Prostate gland (tissue), 2 donors: ENCODE results near the gene SMG1. TPM values are rescaled to one million over a fixed set of nuclear protein-coding genes. Genes with fewer than 3 reads are reported as not detected.
"Not testable (repeated sequence)": the region's sequence is repeated elsewhere in the genome, so short reads cannot be mapped to it uniquely, and the experiment has no call there.

Source experiments
- DNase-seq: peaks from one replicate; pipeline ENCODE4 v3.0.0-alpha.2; 2019; ENCODE audit warnings: low spot score
- H3K27ac ChIP-seq, 2 donors: fragments of 200-600 bp; sonication (generic); 2 replicates each; pipeline ENCODE4 v1.5.1; 2017 to 2019
- H3K27me3 ChIP-seq: fragments of 200-600 bp; sonication (generic); replicated peaks from 2 replicates; pipeline ENCODE4 v1.5.1; 2019; ENCODE audit not compliant: insufficient read depth
- H3K36me3 ChIP-seq, 2 donors: fragments of 200-600 bp; sonication (generic); 1 replicate in 1 of 2; 2 replicates in 1 of 2; pipeline versions ENCODE4 v1.5.1 to v1.8.1; 2017 to 2019
- H3K4me1 ChIP-seq: fragments of 200-600 bp; sonication (generic); replicated peaks from 2 replicates; pipeline ENCODE4 v1.5.1; 2019
- H3K4me3 ChIP-seq, 2 donors: fragments of 200-600 bp; sonication (generic); 2 replicates each; pipeline ENCODE4 v1.5.1; 2017 to 2019
- H3K9me3 ChIP-seq: fragments of 200-600 bp; sonication (generic); 2 replicates; pipeline ENCODE4 v1.5.1; 2017
- CTCF ChIP-seq, 4 experiments: fragments of 200-600 bp in 2 of 4; fragments of 450-650 bp in 2 of 4; sonication (generic) in 2 of 4; IDR thresholded peaks; 1 replicate in 3 of 4; 2 replicates in 1 of 4; pipeline ENCODE4 v1.5.1; 2016 to 2019; ENCODE audit warnings: antibody characterized with exemption in 4 of 4, mild to moderate bottlenecking in 2 of 4, moderate library complexity in 2 of 4
- POLR2A ChIP-seq: fragments of 450-650 bp; IDR thresholded peaks from one replicate; pipeline ENCODE4 v1.6.1; 2016; ENCODE audit warnings: antibody characterized with exemption, mild to moderate bottlenecking
- POLR2AphosphoS5 ChIP-seq: sonication (generic); formaldehyde crosslinking; IDR thresholded peaks from one replicate; pipeline ENCODE4 v1.6.1; 2017; ENCODE audit warnings: antibody characterized with exemption
- WGBS: methylation state at CpG from one replicate; pipeline ENCODE4 v1.1.5; 2018; 5-methylcytosine and 5-hydroxymethylcytosine counted together
- intact Hi-C: fragments of 100-400 bp; cut with DNase I; formaldehyde crosslinking; loops from one replicate; pipeline ENCODE4 v1.14.2; 2022
- total RNA-seq, 2 donors: library from RNA; depleted of rRNA; stranded (reverse); fragments of >200 nt; gene quantifications; one replicate each; pipeline ENCODE4 v1.1.0, GENCODE V29; 2016

SMG1 gene
- total RNA-seq, 2 donors from 2014 or later, result 67.0 to 95.7 TPM

- intact Hi-C loops, result no loop called here
- Histone ChIP-seq H3K36me3 (no peaks in the 10 kb centered on the region), H3K4me1 (no peaks in the 10 kb centered on the region), H3K27me3 (no peaks in the 10 kb centered on the region), H3K4me3 (no peak overlapping the region), H3K27ac (no peak overlapping the region), H3K9me3 (no peaks in the 10 kb centered on the region)
- WGBS, result 70% methylated on average over 5 of the region's 5 CpGs
- TF ChIP-seq POLR2AphosphoS5 (no peak), POLR2A (no peak), CTCF (IDR thresholded peaks at IDR 0.05) (no peak)
- DNase-seq, result no peak
Measured at GRCh38 chr16:18965555-18965954, 39.3 kb upstream of the SMG1 start.

GRCh38 chr16:18959031-18959505, 32.9 kb upstream of the SMG1 start:
- H3K27ac ChIP-seq, result no peak overlapping the region
- H3K9me3 ChIP-seq, result no peaks in the 10 kb centered on the region
- intact Hi-C loops, result no loop called here
- no peaks in the 10 kb centered on the region for H3K36me3 ChIP-seq
- no peaks in the 10 kb centered on the region for H3K27me3 ChIP-seq
- H3K4me1 ChIP-seq, result no peaks in the 10 kb centered on the region
- 49% methylated on average over 2 of the region's 2 CpGs for WGBS
- H3K4me3 ChIP-seq, result no peak overlapping the region
- TF ChIP-seq POLR2AphosphoS5 (no peak), CTCF (IDR thresholded peaks at IDR 0.05) (no peak), POLR2A (no peak)
- no peak for DNase-seq

GRCh38 chr16:18958621-18959029, 32.4 kb upstream of the SMG1 start:
- TF ChIP-seq POLR2A (no peak), POLR2AphosphoS5 (no peak), CTCF (IDR thresholded peaks at IDR 0.05) (no peak)
- DNase-seq, result no peak
- 56% methylated on average over 2 of the region's 2 CpGs for WGBS
- Histone ChIP-seq H3K36me3 (no peaks in the 10 kb centered on the region), H3K4me1 (no peaks in the 10 kb centered on the region), H3K27ac (no peak overlapping the region), H3K27me3 (no peaks in the 10 kb centered on the region), H3K9me3 (no peaks in the 10 kb centered on the region), H3K4me3 (no peak overlapping the region)
- intact Hi-C loops, result no loop called here

GRCh38 chr16:18956658-18957241, 30.5 kb upstream of the SMG1 start:
- H3K27me3 ChIP-seq, H3K36me3 ChIP-seq, H3K4me1 ChIP-seq, H3K27ac ChIP-seq, intact Hi-C loops, H3K4me3 ChIP-seq, H3K9me3 ChIP-seq, DNase-seq: not testable (repeated sequence)
- WGBS, result 84% methylated on average over 6 of the region's 6 CpGs

GRCh38 chr16:18955874-18956580, 29.8 kb upstream of the SMG1 start:
- 56% methylated on average over 21 of the region's 21 CpGs for whole genome bisulfite sequencing
- intact Hi-C loops, H3K4me3 ChIP-seq: not testable (repeated sequence)

DNA sequence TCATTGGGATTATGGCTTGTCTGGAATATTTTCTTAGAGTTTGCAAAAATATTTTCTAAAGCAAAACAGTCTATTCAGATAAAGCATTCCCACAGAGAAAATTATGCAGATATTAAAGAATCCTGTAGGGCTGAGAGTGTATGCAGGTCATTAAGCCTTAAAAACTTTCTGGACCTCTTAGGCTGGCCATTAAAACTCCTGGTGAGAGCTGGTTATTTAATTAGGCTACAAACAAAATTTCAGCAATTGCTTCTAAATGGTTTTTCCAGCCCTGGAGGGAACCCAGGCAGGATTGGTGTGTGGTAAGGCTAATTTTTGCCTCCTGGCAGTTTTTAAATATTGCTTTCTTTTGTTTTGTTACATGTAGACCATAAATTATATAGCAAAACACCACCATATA, 27.3 kb upstream of the SMG1 start:
- no peak overlapping the region for H3K4me3 ChIP-seq
- H3K9me3 ChIP-seq, result no peaks in the 10 kb centered on the region
- DNase-seq, result no peak
- H3K4me1 ChIP-seq, result no peaks in the 10 kb centered on the region
- H3K27me3 ChIP-seq, result no peaks in the 10 kb centered on the region
- intact Hi-C loops, result no loop called here
- TF ChIP-seq POLR2AphosphoS5 (no peak), POLR2A (no peak), CTCF (IDR thresholded peaks at IDR 0.05) (no peak)
- H3K36me3 ChIP-seq, result no peaks in the 10 kb centered on the region
- no peak overlapping the region for H3K27ac ChIP-seq

More at GRCh38 chr16:18955874-18956580, 29.8 kb upstream of the SMG1 start:
- not testable (repeated sequence) for H3K9me3 ChIP-seq, H3K36me3 ChIP-seq, H3K4me1 ChIP-seq, DNase-seq, H3K27me3 ChIP-seq, H3K27ac ChIP-seq
